Measurements from ENCODE around the gene SLC29A4. TPM values are rescaled to one million over a fixed set of nuclear protein-coding genes. Genes with fewer than 3 reads are reported as not detected.
A peak's percentile ranks its signal among the peaks of the same experiment; 100 is the strongest.

Gene SLC29A4
- total RNA-seq, 1 experiment from 2014 or later = 24.5 TPM

- no peak overlapping the region for H3K4me2 ChIP-seq (ENCODE audit: low read length)
- no peaks in the 10 kb centered on the region for H3K27me3 ChIP-seq (ENCODE audit: insufficient read depth, low read length)
- ATAC-seq (peak; percentile 17; the same call in 1 of the 2 replicates), DNase-seq (ENCODE audit: low read depth, low spot score) (no peak)
- ChIA-PET POLR2A (no interaction called here), RAD21 (ENCODE audit: low non-redundant PET in 1 of 2, low total read pairs in 2 of 2, uncharacterized antibody in 2 of 2, unreplicated experiment in 2 of 2) (no interaction called here), CTCF (interaction anchor here (1.1 kb wide), 1 partner anchor 56 kb away, joined by 4 read pairs; no protein-coding TSS in a partner anchor)
- H3K9me2 ChIP-seq (ENCODE audit: insufficient read depth) = no peaks in the 10 kb centered on the region
- no peak overlapping the region for H3K27ac ChIP-seq (ENCODE audit: low read depth, low read length)
- no peaks in the 10 kb centered on the region for H3K4me1 ChIP-seq (ENCODE audit: control insufficient read depth in 1 of 2, insufficient read depth in 2 of 2, low read length in 2 of 2)
- H2AFZ ChIP-seq (ENCODE audit: low read depth, low read length, poor library complexity, severe bottlenecking) = no peak overlapping the region
- H3K9ac ChIP-seq (ENCODE audit: low read length) = no peak overlapping the region
- H3K36me3 ChIP-seq (ENCODE audit: control insufficient read depth in 1 of 2, insufficient read depth in 2 of 2, low read length in 2 of 2) = no peaks in the 10 kb centered on the region; a peak in 2 of 4 replicates
- no TSS peak for BruUV-seq (replicated peaks)
- H4K20me1 ChIP-seq (ENCODE audit: insufficient read depth) = no peaks in the 10 kb centered on the region
- H3K9me3 ChIP-seq (ENCODE audit: control insufficient read depth in 1 of 2, insufficient read depth in 1 of 2, low read depth in 1 of 2, low read length in 2 of 2) = peaks cover 0 to 5% of the 10 kb centered on the region in 2 experiments; a peak in 1 of 4 replicates
- TF ChIP-seq ELF1 (IDR thresholded peaks at IDR 0.05; ENCODE audit: borderline replicate concordance, low read depth) (no peak), YY1 (IDR thresholded peaks at IDR 0.05; ENCODE audit: extremely low read depth, insufficient replicate concordance, low read depth, low read length) (no peak), CBX3 (IDR thresholded peaks at IDR 0.05; ENCODE audit: low read depth) (no peak)
- intact Hi-C loops (cut with micrococcal nuclease) = no loop called here
- no peak overlapping the region for H3K4me3 ChIP-seq (replicated peaks in 1 of 2; ENCODE audit: low read depth in 1 of 2, low read length in 2 of 2)
- H3K79me2 ChIP-seq (ENCODE audit: insufficient read depth, low read length) = no peaks in the 10 kb centered on the region
Observed at GRCh38 chr7:5296015-5296610, 13.4 kb downstream of the SLC29A4 start.

- H2AFZ ChIP-seq (ENCODE audit: low read depth, low read length, poor library complexity, severe bottlenecking) = no peak overlapping the region
- ChIA-PET RAD21 (ENCODE audit: low non-redundant PET in 1 of 2, low total read pairs in 2 of 2, uncharacterized antibody in 2 of 2, unreplicated experiment in 2 of 2) (no interaction called here), POLR2A (no interaction called here), CTCF (interaction anchor here (0.6 kb wide), 1 partner anchor 113 kb away, joined by 3 read pairs; no protein-coding TSS in a partner anchor)
- no peak for DNase-seq (ENCODE audit: low read depth, low spot score)
- TF ChIP-seq CTCF (IDR thresholded peaks at IDR 0.05 in 2 of 3, conservative IDR thresholded peaks at IDR 0.05 in 1 of 3; ENCODE audit: borderline replicate concordance in 1 of 3, insufficient read depth in 1 of 3, low read depth in 2 of 3, low read length in 2 of 3) (no peak), SRF (IDR thresholded peaks at IDR 0.05; ENCODE audit: low read depth) (no peak), YY1 (IDR thresholded peaks at IDR 0.05; ENCODE audit: extremely low read depth, insufficient replicate concordance, low read depth, low read length) (no peak), EZH2 (IDR thresholded peaks at IDR 0.05) (no peak), SIN3A (IDR thresholded peaks at IDR 0.05; ENCODE audit: low read depth) (no peak), POLR2AphosphoS5 (IDR thresholded peaks at IDR 0.05; ENCODE audit: low read depth, low read length) (no peak), CBX3 (IDR thresholded peaks at IDR 0.05; ENCODE audit: low read depth) (no peak), JUND (IDR thresholded peaks at IDR 0.05) (no peak), ZFX (IDR thresholded peaks at IDR 0.05) (no peak), MAX (IDR thresholded peaks at IDR 0.05) (no peak), REST (IDR thresholded peaks at IDR 0.05; ENCODE audit: low read depth) (no peak)
- H4K20me1 ChIP-seq (ENCODE audit: insufficient read depth) = no peaks in the 10 kb centered on the region
- intact Hi-C loops (cut with micrococcal nuclease) = no loop called here
- H3K27ac ChIP-seq (ENCODE audit: low read depth, low read length) = no peak overlapping the region
- H3K9me3 ChIP-seq (ENCODE audit: control insufficient read depth in 1 of 2, insufficient read depth in 1 of 2, low read depth in 1 of 2, low read length in 2 of 2) = peaks cover 0 to 5% of the 10 kb centered on the region in 2 experiments; a peak in 1 of 4 replicates
- ATAC-seq = peak; percentile 69
- BruUV-seq (replicated peaks) = no TSS peak
- no peaks in the 10 kb centered on the region for H3K9me2 ChIP-seq (ENCODE audit: insufficient read depth)
- H3K27me3 ChIP-seq (ENCODE audit: insufficient read depth, low read length) = no peaks in the 10 kb centered on the region
- no peaks in the 10 kb centered on the region for H3K4me1 ChIP-seq (ENCODE audit: control insufficient read depth in 1 of 2, insufficient read depth in 2 of 2, low read length in 2 of 2)
- H3K36me3 ChIP-seq (ENCODE audit: control insufficient read depth in 1 of 2, insufficient read depth in 2 of 2, low read length in 2 of 2) = no peaks in the 10 kb centered on the region; a peak in 2 of 4 replicates
- H3K4me2 ChIP-seq (ENCODE audit: low read length) = no peak overlapping the region
- H3K4me3 ChIP-seq (replicated peaks in 1 of 2; ENCODE audit: low read depth in 1 of 2, low read length in 2 of 2) = no peak overlapping the region
- H3K79me2 ChIP-seq (ENCODE audit: insufficient read depth, low read length) = no peaks in the 10 kb centered on the region
- no peak overlapping the region for H3K9ac ChIP-seq (ENCODE audit: low read length)
Observed at GRCh38 chr7:5296611-5297226, 14.0 kb downstream of the SLC29A4 start.
